ENCODE measurements around the gene GRID2IP.
A peak's percentile ranks its signal among the peaks of the same experiment; 100 is the strongest.
"Not testable (repeated sequence)": the region's sequence is repeated elsewhere in the genome, so short reads cannot be mapped to it uniquely, and the experiment has no call there.

GRID2IP gene

DNA sequence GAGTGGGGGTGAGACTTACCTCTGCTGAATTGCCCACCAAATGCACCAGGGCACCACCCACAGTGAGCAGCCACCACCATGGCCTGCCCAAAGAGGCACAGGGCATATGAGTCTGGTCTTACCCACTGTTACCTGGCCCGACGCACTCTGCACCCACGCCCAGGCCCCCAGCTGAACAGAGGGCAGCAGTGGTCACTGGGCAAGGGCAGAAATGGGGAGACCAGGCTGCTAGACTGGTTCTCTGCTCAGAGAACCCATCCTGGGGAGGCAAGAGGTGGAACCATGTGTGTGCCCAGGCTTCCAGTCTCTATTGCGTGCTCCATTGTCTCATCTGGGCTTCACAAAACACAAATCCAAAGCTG is 64.1 kb downstream of the GRID2IP start:
- no peak for DNase-seq (ENCODE audit: low read depth in 2 of 2)

- no peak for DNase-seq (ENCODE audit: low read depth in 2 of 2)
Observed at GRCh38 chr7:6486438-6487183, 64.7 kb downstream of the GRID2IP start.

- DNase-seq (ENCODE audit: low read depth in 2 of 2), result no peak
Observed at GRCh38 chr7:6482743-6483119, 68.5 kb downstream of the GRID2IP start.

- no peak for DNase-seq (ENCODE audit: low read depth in 2 of 2)
Observed at GRCh38 chr7:6482307-6482706, 69.0 kb downstream of the GRID2IP start.

DNA sequence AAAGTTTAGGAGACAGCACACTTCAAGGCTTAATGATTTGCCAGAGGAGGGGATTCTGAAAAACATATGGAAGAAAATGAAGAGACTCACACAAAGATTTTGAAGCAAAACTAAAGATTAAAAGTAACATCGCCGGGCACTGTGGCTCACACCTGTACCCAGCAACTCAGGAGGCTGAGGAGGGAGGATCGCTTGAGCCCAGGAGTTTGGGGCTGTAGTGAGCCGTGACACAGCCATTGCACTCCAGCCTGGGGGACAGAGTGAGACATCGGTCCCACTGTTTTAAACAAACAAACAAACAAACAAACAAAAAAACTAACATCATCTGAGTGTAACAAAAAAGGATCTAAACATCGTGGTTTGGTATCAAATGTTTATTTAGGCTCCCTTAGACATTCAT is 69.8 kb downstream of the GRID2IP start:
- no peak for DNase-seq (ENCODE audit: low read depth in 2 of 2)

- no peak for DNase-seq (ENCODE audit: low read depth in 2 of 2)
Observed at GRCh38 chr7:6480323-6480660, 71.0 kb downstream of the GRID2IP start.

DNA sequence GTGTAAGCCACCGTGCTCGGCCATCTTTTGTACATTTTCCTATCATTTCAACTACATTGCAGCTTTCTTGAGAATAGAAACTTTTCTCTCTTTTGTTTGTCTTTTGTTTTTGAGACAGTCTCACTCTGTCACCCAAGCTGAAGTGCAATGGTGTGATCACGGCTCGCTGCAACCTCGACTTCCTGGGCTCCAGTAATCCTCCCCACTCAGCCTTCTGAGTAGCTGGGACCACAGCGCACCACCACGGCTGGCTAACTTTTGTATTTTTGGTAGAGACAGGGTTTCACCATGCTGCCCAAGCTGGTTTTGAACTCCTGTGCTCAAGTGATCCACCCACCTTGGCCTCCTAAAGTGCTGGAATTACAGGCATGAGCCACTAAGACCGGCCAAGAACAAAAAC is 72.2 kb downstream of the GRID2IP start:
- peak in 1 of 2 donors; percentile 8 for DNase-seq (ENCODE audit: low read depth in 2 of 2)

DNA sequence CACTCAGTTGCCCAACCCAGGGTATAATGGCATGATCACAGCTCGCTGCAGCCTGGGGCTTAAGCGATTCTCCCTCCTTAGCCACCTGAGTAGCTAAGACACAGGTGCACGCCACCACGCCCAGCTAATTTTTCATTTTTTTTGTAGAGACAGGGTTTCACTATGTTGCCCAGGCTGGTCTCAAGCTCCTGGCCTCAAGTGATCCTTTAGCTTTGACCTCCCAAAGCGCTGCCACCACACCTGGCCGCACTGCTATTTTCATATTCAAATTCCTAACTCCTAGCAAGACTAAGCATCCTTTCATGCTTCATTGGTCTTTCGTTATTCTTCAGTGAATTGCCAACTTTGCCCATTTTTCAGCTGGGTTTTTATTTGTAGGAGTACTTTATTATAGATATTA is 73.1 kb downstream of the GRID2IP start:
- no peak for DNase-seq (ENCODE audit: low read depth in 2 of 2)

GRCh38 chr7:6477318-6477660 is 74.0 kb downstream of the GRID2IP start:
- DNase-seq (ENCODE audit: low read depth in 2 of 2), result no peak

DNA sequence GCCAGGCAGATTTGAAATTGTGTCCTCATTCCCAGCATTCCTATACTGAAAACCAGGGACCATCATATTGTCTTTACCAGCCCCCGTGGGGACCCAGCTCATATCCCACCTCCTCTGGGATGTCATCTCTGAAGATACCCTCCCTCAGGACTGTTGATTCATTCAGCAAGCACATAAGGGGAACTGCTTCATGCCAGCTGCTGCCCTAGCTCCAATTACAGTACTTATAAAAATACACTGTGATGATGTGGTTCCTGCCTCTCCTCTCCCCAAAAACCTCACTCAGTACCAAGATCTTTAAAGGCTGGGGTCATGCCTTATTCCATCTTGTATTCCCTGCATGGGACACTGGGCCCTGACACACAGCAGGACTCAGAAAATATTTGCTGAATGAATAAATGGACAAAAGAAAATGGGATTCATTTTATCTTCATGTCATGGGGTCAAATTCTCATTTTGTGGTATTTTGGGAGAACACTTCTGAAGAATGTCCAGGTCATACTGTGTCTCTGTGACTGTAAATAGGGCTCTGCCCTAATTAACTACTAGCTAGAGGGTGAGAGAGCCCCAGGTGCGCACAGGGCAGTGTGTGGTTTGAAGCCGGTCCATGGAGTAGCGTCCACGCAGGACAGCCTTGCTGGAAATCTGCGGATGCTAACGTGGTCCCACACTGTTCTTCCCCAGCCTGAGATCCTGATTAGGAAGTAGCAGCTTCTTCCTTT is 74.5 kb downstream of the GRID2IP start:
- no peak for DNase-seq (ENCODE audit: low read depth in 2 of 2)

GRCh38 chr7:6475433-6476186 is 75.7 kb downstream of the GRID2IP start:
- no peak for DNase-seq (ENCODE audit: low read depth in 2 of 2)

- no peak for DNase-seq (ENCODE audit: low read depth in 2 of 2)
Observed at GRCh38 chr7:6465862-6466261, 85.4 kb downstream of the GRID2IP start.

- not testable (repeated sequence) for DNase-seq (ENCODE audit: low read depth in 2 of 2)
Observed at GRCh38 chr7:6463609-6464008, 87.7 kb downstream of the GRID2IP start.

DNA sequence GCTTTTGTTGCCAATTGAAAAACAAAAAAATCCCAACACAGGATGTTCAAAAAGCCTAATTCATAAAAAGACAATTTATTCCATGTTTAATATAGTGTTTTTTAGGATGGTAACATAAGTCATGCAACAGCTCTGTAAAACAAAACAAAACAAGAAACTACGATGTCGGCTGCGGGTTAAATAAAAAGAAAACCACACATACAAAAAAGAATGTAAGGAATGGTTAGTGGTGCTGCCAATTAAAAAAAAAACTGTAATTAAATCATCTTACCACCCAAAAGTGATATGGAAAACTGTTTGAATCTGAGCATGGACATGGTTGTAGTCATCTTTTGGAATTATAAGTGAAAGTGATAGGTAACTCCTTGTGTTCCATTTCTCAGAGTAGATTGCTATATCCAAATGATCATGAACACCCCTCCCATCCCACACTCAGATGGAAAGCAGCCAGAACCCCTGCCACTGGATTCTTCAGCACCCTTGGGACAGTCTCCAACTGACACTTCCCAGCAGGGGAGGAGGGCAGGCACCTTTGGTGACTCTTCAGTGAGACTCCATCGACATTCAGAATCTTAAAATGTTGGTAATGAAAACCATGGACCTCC is 89.2 kb downstream of the GRID2IP start:
- DNase-seq (ENCODE audit: low read depth in 2 of 2), result no peak

GRCh38 chr7:6460990-6461584 is 90.2 kb downstream of the GRID2IP start:
- DNase-seq (ENCODE audit: low read depth in 2 of 2), result no peak

GRCh38 chr7:6460303-6460702 is 91.0 kb downstream of the GRID2IP start:
- DNase-seq (ENCODE audit: low read depth in 2 of 2), result no peak

DNA sequence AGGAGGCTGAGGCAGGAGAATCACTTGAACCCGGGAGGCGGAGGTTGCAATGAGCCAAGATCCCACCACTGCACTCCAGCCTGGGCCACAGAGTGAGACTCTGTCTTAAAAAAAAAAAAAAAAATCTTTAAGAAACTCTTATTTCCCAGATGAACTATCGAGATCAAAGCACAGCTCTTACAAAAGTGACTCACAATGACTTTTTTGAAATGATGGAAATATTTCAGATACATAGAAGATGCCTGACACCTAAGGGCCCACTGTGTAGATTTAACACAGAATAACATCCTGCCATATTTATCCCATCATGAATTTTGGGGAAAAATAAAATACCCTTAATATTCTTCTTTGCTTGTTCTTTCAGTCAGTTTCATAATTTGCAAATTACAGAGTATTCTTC is 92.6 kb downstream of the GRID2IP start:
- not testable (repeated sequence) for DNase-seq (ENCODE audit: low read depth in 2 of 2)

- no peak for DNase-seq (ENCODE audit: low read depth in 2 of 2)
Observed at GRCh38 chr7:6453734-6454133, 97.5 kb downstream of the GRID2IP start.

GRCh38 chr7:6451224-6451705 is 100.0 kb downstream of the GRID2IP start:
- DNase-seq (ENCODE audit: low read depth in 2 of 2), result no peak

DNA sequence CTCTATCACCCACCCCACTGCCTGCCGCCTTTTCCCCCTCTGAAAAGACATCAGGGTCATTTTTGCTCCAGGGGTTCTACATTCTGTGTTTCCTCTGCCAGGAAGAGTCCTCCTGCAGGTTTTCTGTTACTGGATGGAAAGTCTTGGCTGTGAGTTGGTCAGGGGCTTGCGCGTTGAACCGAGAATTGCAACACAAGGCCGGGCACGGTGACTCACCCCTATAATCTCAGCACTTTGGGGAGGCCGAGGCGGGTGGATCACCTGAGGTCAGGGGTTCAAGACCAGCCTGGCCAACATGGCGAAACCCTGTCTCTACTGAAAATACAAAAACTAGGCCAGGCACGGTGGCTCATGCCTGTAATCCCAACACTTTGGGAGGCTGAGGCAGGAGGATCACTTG is 100.7 kb downstream of the GRID2IP start:
- not testable (repeated sequence) for DNase-seq (ENCODE audit: low read depth in 2 of 2)

DNA sequence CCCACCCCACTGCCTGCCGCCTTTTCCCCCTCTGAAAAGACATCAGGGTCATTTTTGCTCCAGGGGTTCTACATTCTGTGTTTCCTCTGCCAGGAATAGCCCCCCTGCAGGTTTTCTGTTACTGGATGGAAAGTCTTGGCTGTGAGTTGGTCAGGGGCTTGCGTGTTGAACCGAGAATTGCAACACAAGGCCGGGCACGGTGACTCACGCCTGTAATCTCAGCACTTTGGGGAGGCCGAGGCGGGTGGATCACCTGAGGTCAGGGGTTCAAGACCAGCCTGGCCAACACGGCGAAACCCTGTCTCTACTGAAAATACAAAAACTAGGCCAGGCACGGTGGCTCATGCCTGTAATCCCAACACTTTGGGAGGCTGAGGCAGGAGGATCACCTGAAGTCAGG is 101.4 kb downstream of the GRID2IP start:
- DNase-seq (ENCODE audit: low read depth in 2 of 2), result not testable (repeated sequence)

GRCh38 chr7:6448943-6449543 is 102.2 kb downstream of the GRID2IP start:
- no peak for DNase-seq (ENCODE audit: low read depth in 2 of 2)
